CD4-positive, CD25-positive, alpha-beta regulatory T cell (primary cell): Measurements from ENCODE around the gene ANK3. TPM values are rescaled to one million over a fixed set of nuclear protein-coding genes. Genes with fewer than 3 reads are reported as not detected.

ENCODE experiments used
- ATAC-seq, 2 donors: fragments of 150-1000 bp; cut with Tn5 transposase; one replicate each; pipeline ENCODE4 v1.10.0; 2021; ENCODE audit warnings: low read depth in 2 of 2, moderate number of reproducible peaks in 2 of 2, moderate library complexity in 1 of 2
- DNase-seq, 3 donors: peaks; one replicate each; pipeline versions ENCODE4 v3.0.0 to v3.0.0-alpha.2; 2012 to 2022; ENCODE audit warnings: mixed read lengths in 1 of 3
- H3K27ac ChIP-seq: one replicate; pipeline ENCODE4 v1.7.0; 2013; ENCODE audit warnings: mild to moderate bottlenecking, low read length; ENCODE audit not compliant: insufficient read depth, poor library complexity, severe bottlenecking
- H3K27me3 ChIP-seq: one replicate; pipeline ENCODE4 v1.7.0; 2013; ENCODE audit warnings: low read length; ENCODE audit not compliant: control insufficient read depth, insufficient read depth
- H3K36me3 ChIP-seq: one replicate; pipeline ENCODE4 v1.7.0; 2013; ENCODE audit warnings: mild to moderate bottlenecking, low read length, moderate library complexity; ENCODE audit not compliant: control insufficient read depth, insufficient read depth
- H3K4me1 ChIP-seq: 2 replicates; pipeline ENCODE4 v1.7.0; 2013; ENCODE audit warnings: mild to moderate bottlenecking, low read length; ENCODE audit not compliant: insufficient read depth, control insufficient read depth, poor library complexity, severe bottlenecking
- H3K4me3 ChIP-seq: one replicate; pipeline ENCODE4 v1.7.0; 2013; ENCODE audit warnings: low read depth, mild to moderate bottlenecking, low read length, moderate library complexity
- H3K9me3 ChIP-seq, 2 experiments: 1 replicate in 1 of 2; 2 replicates in 1 of 2; pipeline ENCODE4 v1.7.0; 2013; ENCODE audit warnings: low read length in 2 of 2, mild to moderate bottlenecking in 1 of 2, moderate library complexity in 1 of 2; ENCODE audit not compliant: control insufficient read depth in 2 of 2
- H3K27ac Mint-ChIP-seq, 3 donors: one replicate each; pipeline ENCODE4 v1.8.0; 2020 to 2022; ENCODE audit warnings: mild to moderate bottlenecking in 3 of 3, mixed read lengths in 3 of 3, moderate library complexity in 2 of 3
- H3K27me3 Mint-ChIP-seq: one replicate; pipeline ENCODE4 v1.8.0; 2022; ENCODE audit warnings: mild to moderate bottlenecking, mixed read lengths
- H3K36me3 Mint-ChIP-seq: one replicate; pipeline ENCODE4 v1.8.0; 2020; ENCODE audit warnings: mixed read lengths
- H3K4me1 Mint-ChIP-seq, 4 donors: one replicate each; pipeline ENCODE4 v1.8.0; 2020 to 2022; ENCODE audit warnings: mixed read lengths in 4 of 4, mild to moderate bottlenecking in 1 of 4
- H3K4me3 Mint-ChIP-seq, 4 donors: one replicate each; pipeline ENCODE4 v1.8.0; 2020 to 2022; ENCODE audit warnings: mild to moderate bottlenecking in 4 of 4, mixed read lengths in 4 of 4, moderate library complexity in 3 of 4
- H3K9me3 Mint-ChIP-seq, 7 donors: one replicate each; pipeline ENCODE4 v1.8.0; 2020 to 2022; ENCODE audit warnings: mixed read lengths in 7 of 7, mild to moderate bottlenecking in 3 of 7, moderate library complexity in 2 of 7
- polyA plus RNA-seq, 4 donors: library from polyadenylated mRNA; unstranded; fragments of 300-500 nt; fragmentation: Illumina TruSeq; gene quantifications; one replicate each; pipeline ENCODE4 v1.2.3, GENCODE V29; 2021
- total RNA-seq: library from RNA; stranded (reverse); gene quantifications from one replicate; pipeline ENCODE4 v1.2.3, GENCODE V29; 2022

ANK3 gene
- total RNA-seq (32.6 TPM), polyA plus RNA-seq (1 to 10 TPM; 1.8 to 3.7 (median 3.0) TPM)

DNA sequence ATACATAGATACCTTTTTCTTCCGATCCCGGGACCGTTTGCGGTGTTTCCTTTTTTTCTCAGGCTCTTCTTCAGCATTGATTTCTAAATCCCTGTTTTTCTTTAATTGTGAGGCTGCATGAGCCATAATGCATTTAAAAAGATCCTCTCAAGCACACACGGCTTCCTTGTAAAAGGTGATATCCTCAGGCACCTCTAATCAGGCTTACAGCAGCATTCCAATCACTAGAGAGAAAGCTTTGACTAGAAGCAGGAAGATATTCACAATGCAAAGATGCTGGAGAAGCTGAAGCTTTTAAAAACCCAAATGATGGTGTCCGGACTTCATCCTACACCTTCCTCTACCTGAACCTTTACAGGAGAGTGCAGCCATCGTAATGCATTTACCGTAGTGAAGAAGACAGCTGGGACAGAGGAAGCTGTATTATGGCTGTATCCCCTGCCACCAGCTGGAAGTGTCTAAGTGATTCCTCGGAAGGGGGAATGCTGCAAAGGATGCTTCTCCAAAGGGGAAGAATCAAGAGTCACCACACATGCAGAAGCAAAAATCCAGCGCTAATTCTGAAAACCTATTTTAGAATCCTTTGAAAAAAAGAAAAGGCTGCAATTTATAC is at the start of gene ANK3:
TSS of gene ANK3 (minus strand) at position 463 of the 613 bp plus-strand sequence. CDS start at position 126, 337 bp downstream.
- Mint-ChIP-seq H3K4me1 (no peaks in the 10 kb centered on the region), H3K36me3 (no peaks in the 10 kb centered on the region), H3K9me3 (no peaks in the 10 kb centered on the region), H3K27me3 (no peaks in the 10 kb centered on the region), H3K4me3 (no peak within 1 kb of the TSS), H3K27ac (peak within 1 kb of the TSS in 1 of 3 donors; percentile 3)
- ATAC-seq (no peak), DNase-seq (no peak)
- no peak within 1 kb of the TSS for H3K4me3 ChIP-seq
- H3K9me3 ChIP-seq = no peaks in the 10 kb centered on the region
- no peak within 1 kb of the TSS for H3K27ac ChIP-seq
- H3K4me1 ChIP-seq = no peaks in the 10 kb centered on the region
- no peaks in the 10 kb centered on the region for H3K36me3 ChIP-seq
- no peaks in the 10 kb centered on the region for H3K27me3 ChIP-seq

DNA sequence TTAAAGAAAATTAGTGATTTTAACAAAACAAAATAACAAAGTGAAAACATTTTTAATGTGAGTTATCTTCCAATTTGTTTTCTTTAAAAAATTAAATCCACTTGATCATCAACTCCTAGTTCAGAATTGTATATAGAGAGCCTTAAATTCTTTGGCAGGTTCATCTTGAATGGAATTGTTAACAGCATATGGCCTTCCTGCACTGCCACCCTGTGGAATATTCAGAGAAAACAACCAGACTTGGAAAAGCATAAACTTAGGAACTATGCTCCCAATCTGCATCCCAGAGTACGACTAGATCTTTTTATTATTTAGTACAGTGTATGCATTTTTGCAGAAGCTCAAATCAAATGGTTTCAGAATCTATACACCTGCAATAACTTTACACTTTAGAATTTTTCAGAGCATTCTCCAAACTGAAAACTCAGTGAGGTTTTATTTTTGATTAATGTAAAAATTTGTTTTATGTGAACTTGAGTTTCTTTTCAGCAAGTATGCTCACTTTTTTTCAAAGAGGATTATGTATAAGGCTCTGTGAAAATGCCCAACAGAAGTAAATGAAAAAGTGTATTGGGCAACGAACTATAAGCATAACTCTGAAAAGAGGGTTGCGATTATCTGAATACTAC is 44.9 kb upstream of the ANK3 start:
- Histone ChIP-seq H3K27me3 (no peaks in the 10 kb centered on the region), H3K36me3 (no peaks in the 10 kb centered on the region), H3K4me3 (no peak overlapping the region), H3K27ac (no peak overlapping the region), H3K9me3 (no peaks in the 10 kb centered on the region), H3K4me1 (no peaks in the 10 kb centered on the region)
- DNase-seq (peak in 1 of 3 donors; percentile 8), ATAC-seq (no peak)
- Mint-ChIP-seq H3K36me3 (no peaks in the 10 kb centered on the region), H3K27me3 (no peaks in the 10 kb centered on the region), H3K9me3 (no peaks in the 10 kb centered on the region), H3K4me1 (no peaks in the 10 kb centered on the region), H3K27ac (no peak overlapping the region), H3K4me3 (no peak overlapping the region)

DNA sequence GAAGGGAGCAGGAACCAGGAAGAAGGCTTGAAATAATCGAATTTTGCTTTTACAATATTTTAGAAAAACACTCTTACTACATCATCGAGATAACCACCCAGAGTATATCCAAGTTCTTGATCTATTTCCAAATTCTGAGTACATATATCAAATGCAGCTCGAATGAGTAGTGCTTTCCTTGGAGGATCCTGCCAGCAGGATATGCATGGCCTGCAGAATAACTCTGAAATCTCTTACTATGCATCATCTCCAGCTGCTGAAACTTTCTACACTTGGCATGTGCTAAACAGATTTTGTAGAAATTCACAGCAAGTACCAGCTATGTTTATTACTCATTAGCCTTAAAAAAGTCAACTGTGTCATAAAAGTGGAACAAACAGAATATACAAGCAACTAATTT is 44.0 kb upstream of the ANK3 start:
- no peaks in the 10 kb centered on the region for H3K27me3 Mint-ChIP-seq
- H3K4me1 Mint-ChIP-seq = no peaks in the 10 kb centered on the region
- Histone ChIP-seq H3K27me3 (no peaks in the 10 kb centered on the region), H3K4me1 (no peaks in the 10 kb centered on the region), H3K4me3 (no peak overlapping the region), H3K9me3 (no peaks in the 10 kb centered on the region), H3K36me3 (no peaks in the 10 kb centered on the region), H3K27ac (no peak overlapping the region)
- no peaks in the 10 kb centered on the region for H3K36me3 Mint-ChIP-seq
- no peaks in the 10 kb centered on the region for H3K9me3 Mint-ChIP-seq
- no peak overlapping the region for H3K4me3 Mint-ChIP-seq
- H3K27ac Mint-ChIP-seq = no peak overlapping the region
- DNase-seq = no peak
- ATAC-seq = no peak

DNA sequence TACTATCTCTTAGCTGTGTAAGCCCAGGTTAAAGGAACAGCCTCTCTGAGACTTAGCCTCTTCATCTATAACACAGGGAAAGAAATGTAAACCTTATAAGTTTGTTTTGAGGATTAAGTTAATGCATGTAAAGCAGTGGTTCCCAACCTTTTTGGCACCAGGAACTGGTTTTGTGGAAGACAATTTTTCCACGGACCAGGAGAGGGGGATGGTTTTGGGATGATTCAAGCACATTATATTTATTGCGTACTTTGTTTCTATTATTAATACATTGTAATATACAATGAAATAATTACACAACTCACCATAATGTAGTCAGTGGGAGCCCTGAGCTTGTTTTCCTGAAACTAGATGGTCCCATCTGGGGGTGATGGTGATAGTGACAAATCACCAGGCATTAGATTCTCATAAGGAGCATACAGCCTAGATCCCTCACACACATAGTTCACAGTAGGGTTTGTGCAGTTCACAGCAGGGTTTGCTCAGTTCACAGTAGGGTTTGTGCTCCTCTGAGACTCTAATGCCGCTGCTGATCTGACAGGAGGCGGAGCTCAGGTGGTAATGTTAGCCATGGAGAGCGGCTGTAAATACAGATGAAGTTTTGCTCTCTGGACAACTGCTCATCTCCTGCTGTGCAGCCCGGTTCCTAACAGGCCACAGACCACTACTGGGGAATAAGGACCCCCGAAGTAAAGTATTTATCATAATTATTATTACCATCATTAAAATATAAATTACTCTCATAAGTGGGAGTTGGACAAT is 41.3 kb upstream of the ANK3 start:
- Histone ChIP-seq H3K9me3 (no peaks in the 10 kb centered on the region), H3K4me1 (no peaks in the 10 kb centered on the region), H3K27ac (no peak overlapping the region), H3K36me3 (no peaks in the 10 kb centered on the region), H3K27me3 (no peaks in the 10 kb centered on the region), H3K4me3 (no peak overlapping the region)
- ATAC-seq (no peak), DNase-seq (no peak)
- H3K9me3 Mint-ChIP-seq = no peaks in the 10 kb centered on the region
- no peaks in the 10 kb centered on the region for H3K36me3 Mint-ChIP-seq
- H3K27ac Mint-ChIP-seq = no peak overlapping the region
- no peaks in the 10 kb centered on the region for H3K27me3 Mint-ChIP-seq
- no peak overlapping the region for H3K4me3 Mint-ChIP-seq
- no peaks in the 10 kb centered on the region for H3K4me1 Mint-ChIP-seq

DNA sequence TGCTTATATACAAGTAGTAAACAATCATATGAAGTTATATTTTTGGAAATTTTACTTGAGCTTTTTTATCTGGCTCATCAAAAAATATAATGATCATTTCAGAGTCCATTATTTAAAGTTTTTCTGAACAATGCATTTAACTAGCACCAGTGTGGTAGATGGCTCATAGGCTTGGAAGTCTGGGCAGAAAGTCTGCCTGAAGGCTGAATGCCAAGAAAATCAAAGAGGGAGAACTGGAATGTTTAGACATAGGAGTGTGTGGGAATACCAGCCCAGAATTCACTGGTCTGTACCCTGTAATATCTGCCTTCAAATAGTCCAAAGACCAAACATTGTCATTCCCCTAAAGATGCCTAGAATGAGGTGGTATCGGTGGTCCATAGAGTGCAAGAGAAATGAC is 40.3 kb upstream of the ANK3 start:
- no peak for ATAC-seq
- Mint-ChIP-seq H3K27me3 (no peaks in the 10 kb centered on the region), H3K4me1 (no peaks in the 10 kb centered on the region), H3K27ac (no peak overlapping the region), H3K36me3 (no peaks in the 10 kb centered on the region), H3K4me3 (no peak overlapping the region), H3K9me3 (no peaks in the 10 kb centered on the region)
- Histone ChIP-seq H3K9me3 (no peaks in the 10 kb centered on the region), H3K27me3 (no peaks in the 10 kb centered on the region), H3K4me1 (no peaks in the 10 kb centered on the region), H3K36me3 (no peaks in the 10 kb centered on the region), H3K27ac (no peak overlapping the region), H3K4me3 (no peak overlapping the region)
- DNase-seq = no peak

DNA sequence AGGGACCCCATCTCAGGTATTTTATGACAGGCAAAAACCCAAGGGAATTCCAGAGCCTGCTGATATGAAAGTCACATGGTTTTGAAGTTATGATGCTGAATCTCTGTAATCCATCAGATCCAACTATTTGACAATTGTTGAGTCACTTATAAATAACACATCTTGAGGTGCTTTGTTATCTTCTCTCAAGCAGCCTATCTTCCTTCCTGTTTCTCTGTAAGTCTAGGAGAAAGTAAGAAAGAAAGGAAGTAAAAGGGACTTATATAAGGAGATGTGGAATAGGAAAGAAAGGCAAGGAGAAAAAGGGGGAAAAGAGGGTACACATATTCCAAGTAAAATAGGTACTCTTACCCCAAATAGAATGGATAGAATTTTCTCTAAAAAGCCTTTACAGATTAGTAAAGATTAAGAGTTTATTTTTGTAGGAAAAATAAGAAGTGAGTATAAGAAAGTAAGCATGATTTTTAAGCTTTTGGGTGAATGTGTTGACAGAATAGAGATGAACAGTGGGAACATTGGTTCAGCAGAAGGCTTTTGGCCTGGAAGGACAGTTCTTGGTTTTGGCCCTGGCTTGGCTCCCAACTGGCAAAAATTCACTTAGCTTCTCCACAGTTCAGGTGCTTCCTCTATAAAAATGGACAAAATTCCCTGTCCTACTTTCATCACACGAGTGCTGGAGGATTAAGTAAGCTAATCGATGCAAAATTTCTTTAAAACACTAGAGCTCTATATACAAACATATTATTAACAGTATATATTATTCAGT is 39.6 kb upstream of the ANK3 start:
- Mint-ChIP-seq H3K27ac (no peak overlapping the region), H3K9me3 (no peaks in the 10 kb centered on the region), H3K4me1 (no peaks in the 10 kb centered on the region), H3K36me3 (no peaks in the 10 kb centered on the region), H3K27me3 (no peaks in the 10 kb centered on the region), H3K4me3 (no peak overlapping the region)
- Histone ChIP-seq H3K4me3 (no peak overlapping the region), H3K27me3 (no peaks in the 10 kb centered on the region), H3K4me1 (no peaks in the 10 kb centered on the region), H3K36me3 (no peaks in the 10 kb centered on the region), H3K9me3 (no peaks in the 10 kb centered on the region), H3K27ac (no peak overlapping the region)
- DNase-seq (no peak), ATAC-seq (no peak)

DNA sequence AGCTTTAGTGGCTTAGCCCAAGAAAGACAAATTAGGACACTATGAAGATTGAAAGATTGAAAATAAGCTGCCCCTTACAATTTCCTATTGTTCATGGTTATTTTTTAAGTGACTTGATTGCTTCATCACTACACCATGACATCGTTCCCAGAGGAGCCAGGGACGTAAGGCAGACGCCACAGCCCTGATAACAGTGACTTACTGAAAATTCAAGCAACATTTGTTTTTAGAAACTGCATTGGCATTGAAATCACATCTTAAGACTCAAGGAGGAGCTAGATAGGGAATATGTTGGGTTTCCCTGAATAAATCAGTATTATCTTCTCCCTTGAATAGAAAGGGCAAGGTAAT is 38.7 kb upstream of the ANK3 start:
- no peaks in the 10 kb centered on the region for H3K9me3 ChIP-seq
- H3K36me3 ChIP-seq = no peaks in the 10 kb centered on the region
- no peaks in the 10 kb centered on the region for H3K4me1 Mint-ChIP-seq
- no peak overlapping the region for H3K27ac ChIP-seq
- DNase-seq (no peak), ATAC-seq (no peak)
- H3K9me3 Mint-ChIP-seq = no peaks in the 10 kb centered on the region
- H3K27me3 Mint-ChIP-seq = no peaks in the 10 kb centered on the region
- H3K36me3 Mint-ChIP-seq = no peaks in the 10 kb centered on the region
- H3K27ac Mint-ChIP-seq = no peak overlapping the region
- no peak overlapping the region for H3K4me3 Mint-ChIP-seq
- H3K27me3 ChIP-seq = no peaks in the 10 kb centered on the region
- H3K4me3 ChIP-seq = no peak overlapping the region
- no peaks in the 10 kb centered on the region for H3K4me1 ChIP-seq
